Astrocyte (in vitro differentiated cells and primary cell): ENCODE data around the gene SLC25A21. TPM values are rescaled to one million over a fixed set of nuclear protein-coding genes. Genes with fewer than 3 reads are reported as not detected.

Experiments
- DNase-seq: peaks from one replicate; pipeline ENCODE4 v3.0.0-alpha.2; 2010; ENCODE audit warnings: low read depth
- FAIRE-seq: peaks from 2 replicates; lab custom pipeline; 2011; peaks lifted over from hg19 to GRCh38; lab: Jason Lieb, UNC
- H2AFZ ChIP-seq: 2 replicates; pipeline ENCODE4 v1.6.0; 2012; ENCODE audit warnings: low read depth, low read length, inconsistent platforms
- H3K27ac ChIP-seq: 2 replicates; pipeline ENCODE4 v1.5.1; 2011; ENCODE audit warnings: low read depth, low read length, inconsistent platforms
- H3K27me3 ChIP-seq: 2 replicates; pipeline ENCODE4 v1.6.0; 2011; ENCODE audit warnings: low read length, inconsistent platforms; ENCODE audit not compliant: insufficient read depth
- H3K36me3 ChIP-seq: 2 replicates; pipeline ENCODE4 v1.5.1; 2011; ENCODE audit warnings: low read length, inconsistent platforms; ENCODE audit not compliant: insufficient read depth
- H3K4me1 ChIP-seq: 2 replicates; pipeline ENCODE4 v1.5.1; 2011; ENCODE audit warnings: low read length, inconsistent platforms; ENCODE audit not compliant: insufficient read depth
- H3K4me2 ChIP-seq: 2 replicates; pipeline ENCODE4 v1.6.0; 2012; ENCODE audit warnings: low read length, inconsistent platforms
- H3K4me3 ChIP-seq: 2 replicates; pipeline ENCODE4 v1.5.1; 2011; ENCODE audit warnings: low read depth, mild to moderate bottlenecking, low read length, inconsistent platforms; ENCODE audit not compliant: insufficient read depth
- H3K79me2 ChIP-seq: 2 replicates; pipeline ENCODE4 v1.6.0; 2012; ENCODE audit warnings: mild to moderate bottlenecking, low read length, inconsistent platforms; ENCODE audit not compliant: insufficient read depth
- H3K9ac ChIP-seq: 2 replicates; pipeline ENCODE4 v1.6.0; 2012; ENCODE audit warnings: mild to moderate bottlenecking, low read length, inconsistent platforms
- H3K9me3 ChIP-seq: 2 replicates; pipeline ENCODE4 v1.5.1; 2012; ENCODE audit warnings: low read depth, mild to moderate bottlenecking, low read length, inconsistent platforms; ENCODE audit not compliant: insufficient read depth
- H4K20me1 ChIP-seq: 2 replicates; pipeline ENCODE4 v1.6.0; 2012; ENCODE audit warnings: low read length, inconsistent platforms; ENCODE audit not compliant: insufficient read depth
- H3K27ac Mint-ChIP-seq: one replicate; pipeline ENCODE4 v1.8.0; 2021; ENCODE audit warnings: mild to moderate bottlenecking, mixed read lengths; ENCODE audit not compliant: unreplicated experiment
- H3K27me3 Mint-ChIP-seq: one replicate; pipeline ENCODE4 v1.8.0; 2021; ENCODE audit warnings: low read depth, mixed read lengths; ENCODE audit not compliant: unreplicated experiment
- H3K36me3 Mint-ChIP-seq: one replicate; pipeline ENCODE4 v1.8.0; 2021; ENCODE audit warnings: low read depth, mixed read lengths; ENCODE audit not compliant: unreplicated experiment
- H3K4me1 Mint-ChIP-seq: one replicate; pipeline ENCODE4 v1.8.0; 2021; ENCODE audit warnings: low read depth, mixed read lengths; ENCODE audit not compliant: unreplicated experiment
- H3K4me3 Mint-ChIP-seq: one replicate; pipeline ENCODE4 v1.8.0; 2021; ENCODE audit warnings: mild to moderate bottlenecking, moderate library complexity, mixed read lengths; ENCODE audit not compliant: unreplicated experiment
- H3K9me3 Mint-ChIP-seq: one replicate; pipeline ENCODE4 v1.8.0; 2021; ENCODE audit warnings: mild to moderate bottlenecking, mixed read lengths; ENCODE audit not compliant: unreplicated experiment
- EZH2 ChIP-seq: IDR thresholded peaks from 2 replicates; pipeline ENCODE4 v1.6.1; 2012; ENCODE audit warnings: mild to moderate bottlenecking, low read length, inconsistent platforms; ENCODE audit not compliant: insufficient read depth
- total RNA-seq: library from RNA; stranded (reverse); gene quantifications from 2 replicates; pipeline ENCODE4 v1.2.1, GENCODE V29; 2021
- TF ChIP-seq, protein P1 (sequence below): IDR thresholded peaks from 2 replicates; pipeline ENCODE4 v1.5.1; 2011; ENCODE audit warnings: low read depth, mild to moderate bottlenecking, inconsistent platforms, low read length, moderate library complexity; ENCODE audit not compliant: insufficient read depth

SLC25A21 gene
- total RNA-seq, 1 donor from 2014 or later: 1.5 TPM

DNA sequence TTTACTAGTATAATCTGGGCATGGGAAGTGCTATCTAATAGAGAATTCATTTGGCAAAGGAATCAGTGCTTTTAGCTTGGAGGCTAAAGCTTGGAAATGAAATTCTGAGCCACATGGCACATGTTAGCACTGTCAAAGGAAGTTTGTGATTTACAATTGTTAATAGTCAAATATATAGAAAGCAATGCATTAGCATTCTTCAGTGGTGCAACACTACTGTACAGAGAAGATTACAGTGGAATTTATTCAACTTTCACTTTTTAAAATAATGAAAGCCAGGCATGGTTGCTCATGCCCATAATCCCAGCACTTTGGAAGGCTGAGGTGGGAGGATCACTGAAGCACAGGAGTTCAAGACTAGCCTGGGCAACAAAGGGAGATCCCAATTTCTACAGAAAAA lies 464.8 kb downstream of the SLC25A21 start:
- no peaks in the 10 kb centered on the region for H4K20me1 ChIP-seq
- Mint-ChIP-seq H3K27ac (no peak overlapping the region), H3K36me3 (no peaks in the 10 kb centered on the region), H3K4me3 (no peak overlapping the region), H3K4me1 (no peaks in the 10 kb centered on the region), H3K9me3 (no peaks in the 10 kb centered on the region), H3K27me3 (no peaks in the 10 kb centered on the region)
- no peak for DNase-seq
- FAIRE-seq: no peak
- no peak overlapping the region for H3K4me2 ChIP-seq
- no peak overlapping the region for H3K4me3 ChIP-seq
- no peak overlapping the region for H3K9ac ChIP-seq
- H3K36me3 ChIP-seq: no peaks in the 10 kb centered on the region
- no peaks in the 10 kb centered on the region for H3K27me3 ChIP-seq
- H3K79me2 ChIP-seq: no peaks in the 10 kb centered on the region
- no peak for TF ChIP-seq EZH2
- TF ChIP-seq, protein P1, sequence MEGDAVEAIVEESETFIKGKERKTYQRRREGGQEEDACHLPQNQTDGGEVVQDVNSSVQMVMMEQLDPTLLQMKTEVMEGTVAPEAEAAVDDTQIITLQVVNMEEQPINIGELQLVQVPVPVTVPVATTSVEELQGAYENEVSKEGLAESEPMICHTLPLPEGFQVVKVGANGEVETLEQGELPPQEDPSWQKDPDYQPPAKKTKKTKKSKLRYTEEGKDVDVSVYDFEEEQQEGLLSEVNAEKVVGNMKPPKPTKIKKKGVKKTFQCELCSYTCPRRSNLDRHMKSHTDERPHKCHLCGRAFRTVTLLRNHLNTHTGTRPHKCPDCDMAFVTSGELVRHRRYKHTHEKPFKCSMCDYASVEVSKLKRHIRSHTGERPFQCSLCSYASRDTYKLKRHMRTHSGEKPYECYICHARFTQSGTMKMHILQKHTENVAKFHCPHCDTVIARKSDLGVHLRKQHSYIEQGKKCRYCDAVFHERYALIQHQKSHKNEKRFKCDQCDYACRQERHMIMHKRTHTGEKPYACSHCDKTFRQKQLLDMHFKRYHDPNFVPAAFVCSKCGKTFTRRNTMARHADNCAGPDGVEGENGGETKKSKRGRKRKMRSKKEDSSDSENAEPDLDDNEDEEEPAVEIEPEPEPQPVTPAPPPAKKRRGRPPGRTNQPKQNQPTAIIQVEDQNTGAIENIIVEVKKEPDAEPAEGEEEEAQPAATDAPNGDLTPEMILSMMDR: no peak
- no peaks in the 10 kb centered on the region for H3K4me1 ChIP-seq
- no peak overlapping the region for H3K27ac ChIP-seq
- H3K9me3 ChIP-seq: no peaks in the 10 kb centered on the region
- no peak overlapping the region for H2AFZ ChIP-seq

DNA sequence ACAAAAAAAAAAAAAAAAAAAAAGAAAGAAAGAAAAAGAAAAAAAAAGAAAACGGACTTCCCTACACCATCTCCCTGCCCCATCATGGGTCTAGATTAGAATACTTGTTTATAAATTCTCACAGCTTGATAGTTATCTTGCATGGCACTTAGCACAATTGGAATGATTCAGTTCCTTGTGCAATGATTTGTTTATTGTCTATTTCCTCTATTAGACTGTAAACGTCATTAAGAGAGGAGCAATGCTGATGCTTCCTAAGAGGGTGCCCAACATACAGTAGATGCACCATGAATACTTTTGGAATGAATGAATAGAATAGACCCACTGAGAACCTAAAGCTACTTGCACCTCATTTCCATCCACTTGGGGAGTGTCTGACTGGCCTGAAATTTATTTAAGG lies 469.9 kb downstream of the SLC25A21 start:
- Mint-ChIP-seq H3K36me3 (no peaks in the 10 kb centered on the region), H3K4me3 (no peak overlapping the region), H3K9me3 (peaks cover 6% of the 10 kb centered on the region), H3K27me3 (no peaks in the 10 kb centered on the region), H3K4me1 (peaks cover 4% of the 10 kb centered on the region), H3K27ac (no peak overlapping the region)
- Histone ChIP-seq H4K20me1 (no peaks in the 10 kb centered on the region), H3K9ac (no peak overlapping the region), H3K4me2 (no peak overlapping the region), H3K9me3 (no peaks in the 10 kb centered on the region), H3K4me3 (no peak overlapping the region), H3K27me3 (no peaks in the 10 kb centered on the region), H3K36me3 (no peaks in the 10 kb centered on the region), H3K4me1 (no peaks in the 10 kb centered on the region), H3K27ac (no peak overlapping the region), H3K79me2 (no peaks in the 10 kb centered on the region), H2AFZ (no peak overlapping the region)
- DNase-seq (no peak), FAIRE-seq (no peak)
- no peak for TF ChIP-seq EZH2
- TF ChIP-seq, protein P1: no peak

DNA sequence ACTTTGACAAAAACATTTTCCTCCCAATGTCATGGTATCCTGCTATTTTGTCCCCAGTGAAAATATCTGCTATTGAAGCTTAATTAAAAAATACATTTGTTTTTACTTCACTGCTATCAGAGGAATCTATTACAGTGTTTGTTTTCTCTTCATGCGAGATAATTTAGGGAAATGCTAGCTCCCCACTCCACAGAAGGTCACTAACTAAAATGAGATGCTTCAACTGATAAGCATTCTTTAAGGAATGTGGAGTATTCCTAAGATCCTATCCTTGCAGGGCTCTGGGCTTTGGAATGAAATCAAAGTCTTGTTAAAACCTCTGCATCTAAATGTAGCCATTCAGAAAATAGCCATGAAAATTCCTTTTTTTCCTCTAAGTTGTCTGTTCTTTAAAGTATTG lies 471.3 kb downstream of the SLC25A21 start:
- H3K9ac ChIP-seq: no peak overlapping the region
- H3K4me2 ChIP-seq: no peak overlapping the region
- no peaks in the 10 kb centered on the region for H3K9me3 ChIP-seq
- DNase-seq (no peak), FAIRE-seq (no peak)
- H2AFZ ChIP-seq: no peak overlapping the region
- H3K79me2 ChIP-seq: no peaks in the 10 kb centered on the region
- Mint-ChIP-seq H3K36me3 (no peaks in the 10 kb centered on the region), H3K4me3 (no peak overlapping the region), H3K27ac (no peak overlapping the region), H3K9me3 (peaks cover 10% of the 10 kb centered on the region), H3K27me3 (no peaks in the 10 kb centered on the region), H3K4me1 (peaks cover 4% of the 10 kb centered on the region)
- no peaks in the 10 kb centered on the region for H3K27me3 ChIP-seq
- TF ChIP-seq, protein P1: no peak
- TF ChIP-seq EZH2: no peak
- H4K20me1 ChIP-seq: no peaks in the 10 kb centered on the region
- H3K27ac ChIP-seq: no peak overlapping the region
- H3K4me1 ChIP-seq: no peaks in the 10 kb centered on the region
- no peaks in the 10 kb centered on the region for H3K36me3 ChIP-seq
- no peak overlapping the region for H3K4me3 ChIP-seq
